SK-N-SH (cell line): Measurements from ENCODE around the gene GLYATL1B. TPM values are rescaled to one million over a fixed set of nuclear protein-coding genes. Genes with fewer than 3 reads are reported as not detected.
A peak's percentile ranks its signal among the peaks of the same experiment; 100 is the strongest.

Experiments
- CTCF ChIA-PET: fragments of 300-600, 350-600 bp; formaldehyde crosslinking; extraction: SDS; loops from one replicate; lab custom pipeline; 2021; lab: Yijun Ruan, JAX
- POLR2A ChIA-PET: fragments of 350-600 bp; sonication (Branson Sonifier 250); formaldehyde crosslinking; extraction: SDS; loops from one replicate; lab custom pipeline; 2020; ENCODE audit warnings: antibody characterized with exemption, inconsistent platforms; lab: Yijun Ruan, JAX
- DNase-seq: peaks from one replicate; pipeline ENCODE4 v3.0.0; 2012
- H2AFZ ChIP-seq: fragments of 200-600 bp; sonication (generic); 2 replicates; pipeline ENCODE4 v1.8.1; 2016; ENCODE audit warnings: antibody characterized with exemption, mild to moderate bottlenecking, low read depth
- H3F3A ChIP-seq: fragments of 200-600 bp; sonication (generic); replicated peaks from 2 replicates; pipeline ENCODE3; 2016; ENCODE audit warnings: antibody characterized with exemption, mild to moderate bottlenecking; ENCODE audit not compliant: insufficient read depth
- H3K27ac ChIP-seq, 2 experiments: fragments of 200-500 bp in 1 of 2; fragments of 200-600 bp in 1 of 2; sonication (Bioruptor generic) in 1 of 2; sonication (generic), shearing (Covaris generic) in 1 of 2; 2 replicates each; pipeline versions ENCODE4 v1.5.1 to v1.6.1; 2014 to 2016; ENCODE audit warnings: low read depth in 2 of 2, inconsistent platforms in 1 of 2, low read length in 1 of 2, mild to moderate bottlenecking in 1 of 2, mixed read lengths in 1 of 2
- H3K27me3 ChIP-seq: fragments of 200-600 bp; sonication (generic), shearing (Covaris generic); 2 replicates; pipeline ENCODE4 v1.6.1; 2016; ENCODE audit warnings: mixed run types; ENCODE audit not compliant: insufficient read depth
- H3K36me3 ChIP-seq, 2 experiments: fragments of 200-500 bp in 1 of 2; fragments of 200-600 bp in 1 of 2; sonication (Bioruptor generic) in 1 of 2; sonication (generic) in 1 of 2; replicated peaks in 1 of 2; 2 replicates each; pipeline versions ENCODE3 to v1.5.1; 2014 to 2016; ENCODE audit warnings: low read length in 1 of 2, mild to moderate bottlenecking in 1 of 2; ENCODE audit not compliant: insufficient read depth in 2 of 2, control insufficient read depth in 1 of 2
- H3K4me1 ChIP-seq, 2 experiments: fragments of 200-500 bp in 1 of 2; fragments of 200-600 bp in 1 of 2; sonication (Bioruptor generic) in 1 of 2; sonication (generic), shearing (Covaris generic) in 1 of 2; 2 replicates each; pipeline versions ENCODE4 v1.5.1 to v1.6.1; 2014 to 2016; ENCODE audit warnings: low read depth in 1 of 2, low read length in 1 of 2, mixed run types in 1 of 2; ENCODE audit not compliant: insufficient read depth in 2 of 2, control insufficient read depth in 1 of 2
- H3K4me2 ChIP-seq: fragments of 200-600 bp; sonication (generic), shearing (Covaris generic); 2 replicates; pipeline ENCODE4 v1.6.1; 2017; ENCODE audit warnings: mixed run types
- H3K4me3 ChIP-seq, 2 experiments: fragments of 200-500 bp in 1 of 2; fragments of 200-600 bp in 1 of 2; sonication (Bioruptor generic) in 1 of 2; sonication (generic), shearing (Covaris generic) in 1 of 2; 2 replicates each; pipeline versions ENCODE4 v1.5.1 to v1.8.1; 2014 to 2016; ENCODE audit warnings: low read depth in 2 of 2, inconsistent platforms in 1 of 2, low read length in 1 of 2, mild to moderate bottlenecking in 1 of 2, mixed read lengths in 1 of 2, moderate library complexity in 1 of 2
- H3K79me2 ChIP-seq: fragments of 200-600 bp; sonication (generic); 2 replicates; pipeline ENCODE4 v1.8.1; 2017; ENCODE audit warnings: mild to moderate bottlenecking; ENCODE audit not compliant: insufficient read depth
- H3K9ac ChIP-seq: fragments of 200-600 bp; sonication (generic); 2 replicates; pipeline ENCODE4 v1.6.1; 2017; ENCODE audit warnings: mixed run types
- H3K9me2 ChIP-seq: fragments of 200-600 bp; sonication (generic); 2 replicates; pipeline ENCODE4 v1.6.1; 2017; ENCODE audit warnings: mixed run types
- H3K9me3 ChIP-seq: fragments of 200-600 bp; sonication (generic); 2 replicates; pipeline ENCODE4 v1.6.1; 2017; ENCODE audit warnings: mixed run types, mild to moderate bottlenecking, moderate library complexity
- H4K20me1 ChIP-seq: fragments of 200-600 bp; sonication (generic); 2 replicates; pipeline ENCODE4 v1.6.1; 2017; ENCODE audit warnings: mild to moderate bottlenecking, mixed run types; ENCODE audit not compliant: insufficient read depth
- CHD2 ChIP-seq: fragments of 150-350 bp; IDR thresholded peaks from 2 replicates; pipeline ENCODE4 v1.6.1; 2018; ENCODE audit warnings: low read length; ENCODE audit not compliant: partially characterized antibody
- EP300 ChIP-seq, 2 experiments: IDR thresholded peaks; 2 replicates each; pipeline versions ENCODE4 v1.4.0 to v1.6.1; 2012; ENCODE audit warnings: borderline replicate concordance in 1 of 2, low read depth in 1 of 2, low read length in 1 of 2
- FOXJ3 ChIP-seq: sonication (generic); formaldehyde crosslinking; IDR thresholded peaks from 2 replicates; pipeline ENCODE4 v1.5.1; 2020; ENCODE audit warnings: mild to moderate bottlenecking, missing genetic modification reagents
- FOXM1 ChIP-seq: IDR thresholded peaks from 2 replicates; pipeline ENCODE4 v1.4.0; 2012; ENCODE audit warnings: low read depth, mild to moderate bottlenecking
- GABPA ChIP-seq: IDR thresholded peaks from 2 replicates; pipeline ENCODE4 v1.4.0; 2012; ENCODE audit warnings: low read depth, mild to moderate bottlenecking
- GATA2 ChIP-seq: sonication (generic); formaldehyde crosslinking; IDR thresholded peaks from 2 replicates; pipeline ENCODE4 v1.5.0; 2020; ENCODE audit warnings: mild to moderate bottlenecking, missing genetic modification reagents
- NFIC ChIP-seq: IDR thresholded peaks from 2 replicates; pipeline ENCODE4 v1.4.0; 2012; ENCODE audit warnings: borderline replicate concordance
- NRF1 ChIP-seq: IDR thresholded peaks from 2 replicates; pipeline ENCODE4 v1.6.1; 2012; ENCODE audit warnings: low read depth, mild to moderate bottlenecking, low read length
- RFX5 ChIP-seq: IDR thresholded peaks from 2 replicates; pipeline ENCODE4 v1.6.1; 2012; ENCODE audit warnings: mild to moderate bottlenecking, improper control_type of control experiment, low read length
- SIN3A ChIP-seq: IDR thresholded peaks from 2 replicates; pipeline ENCODE4 v1.6.1; 2012; ENCODE audit warnings: low read depth, mild to moderate bottlenecking, low read length, moderate library complexity, borderline replicate concordance
- TAF1 ChIP-seq: IDR thresholded peaks from 2 replicates; pipeline ENCODE4 v1.6.1; 2012; ENCODE audit warnings: low read depth, mild to moderate bottlenecking, low read length, moderate library complexity, borderline replicate concordance
- TEAD4 ChIP-seq: IDR thresholded peaks from 2 replicates; pipeline ENCODE4 v1.4.0; 2012; ENCODE audit warnings: mild to moderate bottlenecking, borderline replicate concordance; ENCODE audit not compliant: insufficient read depth
- WGBS: methylation state at CpG from one replicate; pipeline ENCODE4 v1.1.6; 2017; ENCODE audit warnings: low lambda C conversion rate; 5-methylcytosine and 5-hydroxymethylcytosine counted together
- polyA plus RNA-seq, 3 experiments: library from polyadenylated mRNA; depleted of rRNA; stranded (reverse); fragments of >200 nt; gene quantifications; 2 replicates each; pipeline ENCODE4 v1.2.3, GENCODE V29; 2012
- TF ChIP-seq, protein P1 (sequence below): fragments of 150-350 bp; IDR thresholded peaks from 2 replicates; pipeline ENCODE4 v1.6.1; 2017; ENCODE audit warnings: antibody characterized with exemption, low read length, low read depth, borderline replicate concordance
- TF ChIP-seq, protein P2 (sequence below): IDR thresholded peaks from 2 replicates; pipeline ENCODE4 v1.4.0; 2012; ENCODE audit warnings: low read depth
- TF ChIP-seq, protein P3 (sequence below): IDR thresholded peaks from 2 replicates; pipeline ENCODE4 v1.6.1; 2012; ENCODE audit warnings: mild to moderate bottlenecking, low read depth, low read length, moderate library complexity
- TF ChIP-seq, protein P4 (sequence below): IDR thresholded peaks from 2 replicates; pipeline ENCODE4 v1.4.0; 2012; ENCODE audit warnings: low read depth, borderline replicate concordance

The GLYATL1B gene
- polyA plus RNA-seq, 1 of the 3 experiments (the other 2 are of a cell fraction), result not detected

DNA sequence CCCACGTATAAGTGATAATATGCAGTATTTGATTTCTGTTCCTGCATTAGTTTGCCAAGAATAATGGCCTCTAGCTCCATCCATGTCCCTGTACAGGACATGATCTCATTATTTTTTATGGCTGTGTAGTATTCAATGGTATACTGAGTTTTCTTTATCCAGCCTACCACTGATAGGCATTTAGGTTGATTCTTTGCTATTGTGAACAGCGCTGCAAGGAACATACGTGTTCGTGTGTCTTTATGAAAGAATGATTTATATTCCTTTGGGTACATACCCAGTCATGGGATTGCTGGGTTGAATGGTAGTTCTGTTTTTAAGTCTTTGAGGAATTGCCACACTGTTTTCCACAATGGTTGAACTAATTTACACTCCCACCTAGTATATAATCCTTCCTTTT is 55.1 kb downstream of the GLYATL1B start:
- peak overlapping the region; percentile 68; the same call in 1 of the 2 replicates for H3K9ac ChIP-seq

More for the DNA sequence above, 55.1 kb downstream of the GLYATL1B start:
- H3K27ac ChIP-seq, result peak overlapping the region in 1 of 2 experiments; percentile 71; a peak in 2 of 4 replicates
- no peaks in the 10 kb centered on the region for H3K9me2 ChIP-seq
- peak overlapping the region in 1 of 2 experiments; percentile 82; a peak in 1 of 4 replicates for H3K4me3 ChIP-seq
- peak overlapping the region; percentile 98 for H2AFZ ChIP-seq
- ChIA-PET CTCF (interaction anchor here (2.2 to 2.8 kb wide), 2 partner anchors 17 to 31 kb away, joined by 6 to 20 read pairs; partner anchors contain the start of gene DTX4), POLR2A (no interaction called here)
- peaks cover 2 to 4% of the 10 kb centered on the region in 2 experiments; a peak in 2 of 4 replicates for H3K4me1 ChIP-seq
- H3K36me3 ChIP-seq, result peaks cover 0 to 4% of the 10 kb centered on the region in 2 experiments
- peak overlapping the region; percentile 71 for H3K4me2 ChIP-seq
- WGBS, result 96% methylated on average over 4 of the region's 4 CpGs
- no peak for DNase-seq
- peaks cover 20% of the 10 kb centered on the region for H3F3A ChIP-seq
- no peaks in the 10 kb centered on the region for H3K27me3 ChIP-seq
- TF ChIP-seq TEAD4 (no peak), EP300 (IDR thresholded peaks at IDR 0.05; ENCODE audit: borderline replicate concordance in 1 of 2, low read depth in 1 of 2, low read length in 1 of 2) (no peak), CHD2 (no peak), SIN3A (no peak), FOXJ3 (no peak), RFX5 (no peak), FOXM1 (no peak), NRF1 (no peak), GABPA (no peak), TAF1 (no peak), GATA2 (no peak), NFIC (no peak)
- TF ChIP-seq, protein P1, sequence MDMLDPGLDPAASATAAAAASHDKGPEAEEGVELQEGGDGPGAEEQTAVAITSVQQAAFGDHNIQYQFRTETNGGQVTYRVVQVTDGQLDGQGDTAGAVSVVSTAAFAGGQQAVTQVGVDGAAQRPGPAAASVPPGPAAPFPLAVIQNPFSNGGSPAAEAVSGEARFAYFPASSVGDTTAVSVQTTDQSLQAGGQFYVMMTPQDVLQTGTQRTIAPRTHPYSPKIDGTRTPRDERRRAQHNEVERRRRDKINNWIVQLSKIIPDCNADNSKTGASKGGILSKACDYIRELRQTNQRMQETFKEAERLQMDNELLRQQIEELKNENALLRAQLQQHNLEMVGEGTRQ, result no peak
- TF ChIP-seq, protein P2, sequence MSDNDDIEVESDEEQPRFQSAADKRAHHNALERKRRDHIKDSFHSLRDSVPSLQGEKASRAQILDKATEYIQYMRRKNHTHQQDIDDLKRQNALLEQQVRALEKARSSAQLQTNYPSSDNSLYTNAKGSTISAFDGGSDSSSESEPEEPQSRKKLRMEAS, result no peak
- TF ChIP-seq, protein P3, sequence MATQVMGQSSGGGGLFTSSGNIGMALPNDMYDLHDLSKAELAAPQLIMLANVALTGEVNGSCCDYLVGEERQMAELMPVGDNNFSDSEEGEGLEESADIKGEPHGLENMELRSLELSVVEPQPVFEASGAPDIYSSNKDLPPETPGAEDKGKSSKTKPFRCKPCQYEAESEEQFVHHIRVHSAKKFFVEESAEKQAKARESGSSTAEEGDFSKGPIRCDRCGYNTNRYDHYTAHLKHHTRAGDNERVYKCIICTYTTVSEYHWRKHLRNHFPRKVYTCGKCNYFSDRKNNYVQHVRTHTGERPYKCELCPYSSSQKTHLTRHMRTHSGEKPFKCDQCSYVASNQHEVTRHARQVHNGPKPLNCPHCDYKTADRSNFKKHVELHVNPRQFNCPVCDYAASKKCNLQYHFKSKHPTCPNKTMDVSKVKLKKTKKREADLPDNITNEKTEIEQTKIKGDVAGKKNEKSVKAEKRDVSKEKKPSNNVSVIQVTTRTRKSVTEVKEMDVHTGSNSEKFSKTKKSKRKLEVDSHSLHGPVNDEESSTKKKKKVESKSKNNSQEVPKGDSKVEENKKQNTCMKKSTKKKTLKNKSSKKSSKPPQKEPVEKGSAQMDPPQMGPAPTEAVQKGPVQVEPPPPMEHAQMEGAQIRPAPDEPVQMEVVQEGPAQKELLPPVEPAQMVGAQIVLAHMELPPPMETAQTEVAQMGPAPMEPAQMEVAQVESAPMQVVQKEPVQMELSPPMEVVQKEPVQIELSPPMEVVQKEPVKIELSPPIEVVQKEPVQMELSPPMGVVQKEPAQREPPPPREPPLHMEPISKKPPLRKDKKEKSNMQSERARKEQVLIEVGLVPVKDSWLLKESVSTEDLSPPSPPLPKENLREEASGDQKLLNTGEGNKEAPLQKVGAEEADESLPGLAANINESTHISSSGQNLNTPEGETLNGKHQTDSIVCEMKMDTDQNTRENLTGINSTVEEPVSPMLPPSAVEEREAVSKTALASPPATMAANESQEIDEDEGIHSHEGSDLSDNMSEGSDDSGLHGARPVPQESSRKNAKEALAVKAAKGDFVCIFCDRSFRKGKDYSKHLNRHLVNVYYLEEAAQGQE, result no peak
- TF ChIP-seq, protein P4, sequence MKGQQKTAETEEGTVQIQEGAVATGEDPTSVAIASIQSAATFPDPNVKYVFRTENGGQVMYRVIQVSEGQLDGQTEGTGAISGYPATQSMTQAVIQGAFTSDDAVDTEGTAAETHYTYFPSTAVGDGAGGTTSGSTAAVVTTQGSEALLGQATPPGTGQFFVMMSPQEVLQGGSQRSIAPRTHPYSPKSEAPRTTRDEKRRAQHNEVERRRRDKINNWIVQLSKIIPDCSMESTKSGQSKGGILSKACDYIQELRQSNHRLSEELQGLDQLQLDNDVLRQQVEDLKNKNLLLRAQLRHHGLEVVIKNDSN, result no peak
- TF ChIP-seq, all 33 proteins: peak for 0
- Histone ChIP-seq H3K9me3 (no peaks in the 10 kb centered on the region), H3K79me2 (no peaks in the 10 kb centered on the region; the same call in 1 of the 2 replicates), H4K20me1 (no peaks in the 10 kb centered on the region)
